HG03432 (cell line): ENCODE data around the gene IDH3A.
A peak's percentile ranks its signal among the peaks of the same experiment; 100 is the strongest.

Experiments
- ATAC-seq: cut with Tn5 transposase; IDR thresholded peaks from one replicate; pipeline ENCODE4 v1.9.1; 2021; ENCODE audit warnings: mild to moderate bottlenecking, moderate library complexity; ENCODE audit not compliant: unreplicated experiment

The IDH3A gene

DNA sequence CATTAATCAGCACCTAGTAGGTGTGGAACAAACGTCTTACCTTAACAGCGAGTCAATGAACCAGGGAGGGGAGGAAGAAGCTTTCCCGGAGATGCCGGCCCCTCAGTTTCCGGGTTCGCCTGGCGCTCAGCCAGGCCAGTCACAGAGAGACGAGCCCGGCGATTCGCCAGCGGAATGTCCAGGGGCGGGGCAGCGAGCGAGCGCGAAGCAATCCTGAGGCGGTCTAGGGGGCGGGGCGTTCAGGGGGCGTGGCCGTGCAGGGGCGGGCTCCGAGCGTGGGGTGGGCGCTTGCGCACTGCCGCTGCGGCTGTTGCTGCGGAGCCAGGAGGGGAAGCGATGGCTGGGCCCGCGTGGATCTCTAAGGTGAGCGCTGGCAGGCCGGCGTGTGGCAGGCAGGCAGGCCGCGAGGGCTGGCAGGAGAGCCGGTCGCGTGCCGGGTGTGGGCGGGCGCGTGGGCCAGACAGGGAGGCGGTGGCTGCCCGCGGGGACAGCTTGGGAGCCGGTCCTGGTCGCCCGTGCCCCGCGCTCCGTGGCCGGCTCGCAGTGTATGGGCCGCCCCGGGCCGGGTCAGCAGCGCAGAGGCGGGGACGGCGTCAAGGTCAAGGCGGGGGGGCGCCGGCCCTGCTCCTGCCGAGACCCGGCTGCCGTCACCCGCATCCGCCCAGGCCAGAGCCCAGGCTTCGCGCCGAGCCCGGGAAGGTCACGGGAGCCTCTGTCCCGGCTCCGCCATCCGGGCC, at the start of gene IDH3A:
Gene IDH3A (plus strand): TSS at position 295 of the 737 bp plus-strand sequence. CDS start 42 bp downstream, at position 337.
- peak; percentile 82 for ATAC-seq

DNA sequence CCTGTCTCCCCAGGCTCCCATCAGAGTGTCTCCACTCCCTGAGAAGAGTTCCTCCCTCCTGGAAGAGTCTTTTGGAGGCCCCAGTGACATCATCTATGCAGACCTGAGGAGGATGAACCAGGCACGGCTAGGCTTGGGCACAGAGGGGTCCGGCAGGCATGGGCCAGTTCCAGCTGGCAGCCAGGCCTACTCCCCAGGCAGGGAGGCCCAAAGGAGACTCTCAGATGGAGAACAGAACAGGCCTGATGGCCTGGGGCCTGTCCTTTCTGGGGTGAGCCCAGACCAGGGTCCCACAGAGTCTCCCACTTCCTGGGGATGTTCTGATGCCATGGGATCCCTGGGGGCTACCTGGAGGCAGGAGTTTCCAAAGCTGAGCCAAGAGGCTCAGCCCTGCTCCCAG, 48.3 kb upstream of the IDH3A start:
- ATAC-seq: no peak

DNA sequence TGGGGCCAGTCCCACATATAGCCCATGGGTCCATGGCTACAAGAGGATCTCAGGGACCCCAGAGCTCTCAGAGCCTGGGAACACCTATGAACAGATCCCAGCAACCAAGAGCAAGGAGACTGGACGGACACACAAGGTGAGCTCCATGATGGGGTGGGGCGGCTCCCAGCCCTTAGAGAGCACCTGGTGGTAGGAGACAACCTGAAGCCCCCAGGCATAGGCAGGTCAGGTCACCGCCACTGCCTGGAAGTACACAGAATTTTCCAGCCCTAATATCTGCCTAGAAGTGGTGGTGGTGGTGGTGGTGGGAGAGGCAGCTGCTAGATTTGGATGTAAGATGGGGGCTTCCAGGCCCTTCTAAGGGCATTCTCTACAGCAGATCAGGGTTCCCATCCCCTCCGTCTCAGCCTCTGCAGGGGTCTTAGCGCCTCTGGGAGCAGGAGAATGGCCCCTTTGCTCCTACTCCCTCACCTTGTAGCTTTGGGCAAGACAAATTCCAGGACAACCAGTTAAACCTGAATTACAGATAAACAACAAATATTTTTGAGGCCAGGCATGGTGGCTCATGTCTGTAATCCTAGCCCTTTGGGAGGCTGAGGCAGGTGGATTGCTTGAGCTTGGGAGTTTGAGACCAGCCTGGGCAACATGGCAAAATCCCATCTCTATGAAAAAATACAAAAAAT, 47.6 kb upstream of the IDH3A start:
- ATAC-seq: no peak

DNA sequence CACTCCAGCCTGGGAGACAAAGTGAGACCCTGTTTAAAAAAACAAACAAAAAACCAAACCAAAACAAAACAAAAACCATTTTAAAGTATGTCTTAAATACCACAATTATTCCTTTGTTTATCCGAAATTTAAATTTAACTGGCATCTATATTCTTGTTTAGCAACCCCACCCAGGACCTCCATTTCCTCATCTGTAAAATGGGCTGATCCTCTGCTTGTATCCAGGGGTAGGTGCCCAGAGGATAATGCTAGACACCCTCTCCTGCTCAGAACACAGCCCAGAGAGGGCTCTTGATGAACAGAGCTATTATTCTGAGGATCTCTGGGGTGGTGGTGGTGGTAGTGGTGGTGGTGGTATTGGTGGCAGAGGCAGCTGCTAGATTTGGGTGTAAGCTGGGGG, 47.0 kb upstream of the IDH3A start:
- ATAC-seq: no peak

DNA sequence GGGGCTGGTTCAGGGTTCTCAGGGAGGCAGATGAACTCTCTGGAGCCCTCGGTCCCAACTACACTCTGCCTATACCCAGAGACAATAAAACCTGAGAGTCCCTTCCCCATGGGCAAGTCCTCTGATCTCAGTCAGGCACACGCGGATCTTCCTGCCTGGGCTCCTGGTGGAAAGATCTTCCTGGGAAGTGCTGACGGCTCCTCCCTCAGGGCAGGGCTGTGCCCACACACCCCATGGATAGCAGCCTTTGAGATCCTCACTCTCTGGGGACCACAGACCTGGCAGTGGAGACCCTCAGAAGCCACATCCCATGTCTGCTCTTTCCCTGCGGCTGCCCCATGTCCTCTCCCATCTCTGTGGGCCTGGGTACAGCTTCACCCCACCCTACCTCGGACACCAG, 46.4 kb upstream of the IDH3A start:
- ATAC-seq: no peak

DNA sequence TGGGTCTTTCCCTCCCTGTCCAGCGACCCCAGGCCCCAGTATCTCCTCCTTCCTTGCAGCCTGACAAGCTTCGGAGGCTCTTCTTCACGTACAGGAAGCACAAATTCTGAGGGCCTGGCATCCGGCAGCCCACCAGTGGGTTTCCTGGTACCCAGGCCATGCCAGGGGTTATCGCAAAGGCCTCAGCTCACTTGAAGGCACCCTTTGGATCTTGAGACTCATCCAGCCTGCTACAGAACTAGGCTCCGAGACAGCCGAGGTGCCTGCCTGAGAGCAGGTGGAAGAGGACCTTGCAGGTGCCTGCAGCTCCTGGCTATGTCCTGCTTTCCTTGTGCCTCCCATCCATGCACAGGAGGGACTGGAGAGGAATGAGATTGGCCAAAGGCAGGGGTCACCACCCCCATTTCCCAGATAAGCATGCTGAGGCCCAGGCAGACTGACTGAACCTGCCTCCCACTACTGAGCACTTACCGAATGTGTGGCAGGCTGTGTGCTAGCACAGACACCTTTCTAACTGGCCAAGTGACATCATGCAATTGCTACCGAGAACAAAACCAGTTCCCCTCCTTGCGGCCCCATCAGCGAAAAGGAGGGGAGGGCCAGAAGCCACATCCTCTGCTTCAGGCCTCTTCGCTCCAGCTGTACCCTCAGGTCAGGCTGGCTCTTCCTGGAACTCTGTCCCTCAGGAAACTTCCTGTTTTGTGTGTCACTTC, 45.6 kb upstream of the IDH3A start:
- peak; percentile 65 for ATAC-seq

DNA sequence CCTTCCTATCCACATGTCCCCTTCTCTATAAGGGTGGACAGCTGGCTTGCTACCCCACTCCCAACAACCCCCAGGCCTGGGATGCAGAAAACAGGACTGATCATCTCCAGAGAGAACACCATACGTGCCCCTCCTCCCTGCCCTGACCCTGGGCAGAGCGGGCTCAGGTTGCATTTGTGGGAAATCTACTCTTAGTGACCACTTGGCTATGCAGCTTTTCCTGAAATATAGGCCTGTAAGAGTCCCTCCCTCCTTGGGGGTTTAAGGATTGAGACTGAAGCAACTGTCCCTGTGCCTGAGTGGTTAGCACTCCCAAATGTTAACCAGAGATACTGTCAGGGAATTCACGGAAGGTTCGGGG, 45.1 kb upstream of the IDH3A start:
- peak; percentile 5 for ATAC-seq

DNA sequence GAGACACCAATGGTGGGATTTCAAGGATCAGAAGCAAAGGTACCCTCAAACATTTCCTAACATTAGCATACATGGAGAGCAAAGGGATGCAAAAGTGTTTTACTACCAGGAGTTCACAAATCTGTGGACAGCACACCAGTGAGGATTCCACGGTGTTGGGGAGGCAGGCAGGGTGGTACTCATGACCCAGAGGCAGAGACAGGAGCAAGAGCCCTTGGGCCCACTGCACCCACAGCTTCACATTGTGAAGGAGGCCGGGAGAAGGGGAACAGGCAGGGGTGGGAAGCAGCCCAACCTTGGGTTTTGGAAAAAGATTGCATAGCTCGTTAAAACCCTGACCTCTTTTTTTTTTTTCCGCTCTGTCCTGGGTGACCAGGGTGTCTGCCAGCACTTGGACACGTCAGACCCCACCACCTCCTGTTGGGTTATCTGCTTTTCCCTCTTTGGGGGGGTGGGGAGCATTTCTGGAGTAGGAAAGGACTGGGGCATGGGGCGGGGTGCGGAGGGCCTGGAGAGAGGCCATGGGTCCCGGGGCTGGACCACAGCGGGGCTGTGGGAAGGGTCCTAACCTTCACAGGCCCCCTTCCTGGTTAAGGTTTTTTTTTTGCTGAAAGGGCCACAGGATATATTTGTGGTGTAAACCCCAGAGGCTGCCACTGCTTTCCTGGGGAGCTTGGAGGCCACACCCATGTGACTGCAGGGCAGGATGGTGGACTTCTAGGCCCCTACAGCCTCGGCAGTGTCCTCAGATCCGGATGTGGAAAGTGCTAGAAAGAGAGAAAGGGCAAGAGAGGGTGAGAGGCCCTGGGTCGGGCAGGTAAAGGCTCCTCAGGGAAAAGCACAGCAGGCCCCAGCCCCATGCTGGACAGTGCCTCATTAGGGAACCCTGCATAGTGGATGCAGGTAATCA, 44.3 kb upstream of the IDH3A start:
- ATAC-seq: no peak

DNA sequence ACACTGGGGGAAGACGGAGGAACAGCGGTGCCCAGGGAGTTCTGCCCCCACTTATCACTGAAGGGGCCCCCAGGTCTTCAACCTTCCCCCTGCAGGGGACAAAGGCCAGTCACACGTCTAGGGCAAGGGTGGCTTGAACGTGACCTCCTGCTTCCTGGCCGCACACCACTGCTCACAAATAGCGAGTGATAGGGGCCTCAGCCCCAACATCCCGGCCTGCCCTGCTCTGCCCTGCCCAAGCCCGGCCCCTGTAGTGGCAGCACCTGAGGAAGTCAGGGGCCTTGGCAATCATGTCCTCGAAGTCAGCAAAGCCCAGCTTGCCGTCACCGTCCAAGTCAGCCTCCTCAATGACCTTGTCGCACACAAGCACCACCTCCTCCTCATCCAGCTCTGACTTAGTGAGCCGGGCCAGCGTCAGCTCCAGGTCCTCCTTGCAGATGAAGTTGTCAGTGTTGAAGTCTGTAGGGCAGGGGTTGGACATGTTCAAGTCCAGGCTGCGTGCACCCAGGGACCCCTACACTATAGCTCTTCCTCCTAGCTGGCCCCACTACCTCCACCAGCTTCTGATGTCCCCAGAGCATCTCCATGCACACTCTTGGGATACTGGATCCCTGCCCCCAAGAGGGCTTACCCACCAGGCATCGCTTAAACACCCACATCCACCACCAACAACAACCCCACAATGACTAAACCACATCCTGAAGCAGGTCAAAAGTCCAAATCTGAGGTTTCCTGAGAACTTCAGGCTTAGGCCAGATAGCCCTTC, 43.5 kb upstream of the IDH3A start:
- no peak for ATAC-seq

DNA sequence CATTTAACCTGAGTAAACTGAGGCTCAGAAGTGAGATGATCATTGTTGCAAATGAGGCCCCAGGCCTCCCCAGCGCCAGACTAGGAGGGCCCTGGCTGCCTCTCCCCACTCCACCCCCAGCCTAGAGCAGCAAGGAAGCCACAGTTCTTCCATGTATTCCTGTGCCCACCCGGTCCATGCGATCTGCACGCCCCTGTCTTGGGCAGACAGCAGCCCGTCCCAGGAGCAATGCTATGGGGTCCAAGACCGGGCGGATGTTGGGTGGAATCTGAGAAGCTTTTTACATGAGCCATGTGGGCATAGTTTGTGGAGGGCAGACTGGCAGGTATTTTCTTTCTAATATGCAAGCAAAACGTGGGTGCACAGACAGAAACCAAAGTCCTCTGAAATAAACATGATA, 41.7 kb upstream of the IDH3A start:
- ATAC-seq: no peak

DNA sequence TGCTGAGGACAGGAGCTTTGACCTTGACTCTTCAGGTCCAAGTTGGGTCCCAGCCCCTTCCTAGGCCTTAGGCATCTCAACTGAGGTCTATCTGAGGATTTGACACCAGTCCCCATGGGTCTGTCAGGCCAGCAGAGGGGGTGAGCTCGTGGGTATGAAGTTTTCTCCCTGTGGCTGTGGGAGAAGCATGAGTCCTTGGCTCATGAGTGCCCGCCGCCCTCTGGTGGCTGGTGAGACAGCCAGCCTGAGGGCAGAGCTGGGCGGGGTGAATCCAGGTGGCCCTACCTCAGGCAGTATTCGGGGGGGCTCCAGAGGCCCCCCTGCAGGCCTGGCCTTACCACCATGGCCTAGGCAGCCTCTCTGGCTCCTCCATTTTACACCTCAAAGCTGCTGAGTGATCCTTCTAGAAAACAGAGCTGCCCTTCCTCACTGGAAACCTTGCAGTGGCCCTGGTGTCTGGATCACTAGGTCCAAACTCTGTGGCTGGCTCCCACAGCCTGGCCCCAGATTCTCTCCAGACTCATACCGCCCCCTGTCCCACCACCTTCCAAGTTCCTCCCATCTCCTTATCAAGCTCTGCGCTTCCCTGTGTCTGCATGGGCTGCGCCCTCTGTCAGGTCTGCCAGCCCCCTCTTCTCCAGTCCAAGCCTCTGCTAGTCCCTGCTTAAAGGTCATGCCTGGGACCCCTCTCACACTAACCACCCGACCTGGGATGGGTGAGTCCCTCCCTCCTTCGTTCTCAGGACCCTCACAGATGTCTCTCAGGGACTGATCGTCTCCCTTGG, 40.7 kb upstream of the IDH3A start:
- peak; percentile 49 for ATAC-seq

DNA sequence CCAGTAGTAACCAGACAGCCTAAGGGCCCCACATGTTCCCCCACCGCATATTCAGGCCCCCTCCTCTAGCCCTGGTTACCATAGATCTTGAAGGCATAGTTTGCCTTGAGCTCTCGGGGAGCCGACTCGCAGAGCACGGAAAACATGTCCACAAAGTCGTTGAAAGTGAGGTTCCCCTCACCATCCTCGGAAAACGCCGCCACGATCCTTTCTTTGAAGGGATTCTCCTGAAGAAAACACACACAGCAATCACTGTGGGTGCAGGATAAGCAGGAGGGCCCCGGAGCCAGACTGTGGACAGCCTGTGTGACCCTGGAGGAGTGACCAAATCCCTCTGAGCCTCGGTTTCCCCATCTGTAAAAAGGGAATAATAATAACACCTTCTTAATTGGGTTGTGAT, 40.0 kb upstream of the IDH3A start:
- no peak for ATAC-seq

DNA sequence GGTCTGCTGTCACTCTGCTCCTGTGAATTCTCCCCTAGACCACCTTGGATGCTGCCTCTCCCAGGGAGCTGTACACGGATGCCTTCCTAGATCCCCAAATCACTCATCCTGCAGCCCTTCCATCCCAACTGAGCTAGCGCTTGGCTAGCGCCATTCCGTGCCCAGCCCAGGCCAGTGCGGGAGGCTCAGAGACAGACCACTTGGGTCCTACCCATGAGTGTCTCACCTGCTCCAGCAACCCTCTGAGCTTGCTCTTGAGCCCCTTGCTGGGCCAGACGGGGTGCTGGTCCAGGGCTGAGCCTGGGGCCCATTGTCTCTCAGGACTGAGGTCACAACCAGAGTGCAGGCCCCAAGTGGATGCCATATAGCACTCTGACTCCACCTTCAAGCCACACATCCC, 39.1 kb upstream of the IDH3A start:
- ATAC-seq: no peak

DNA sequence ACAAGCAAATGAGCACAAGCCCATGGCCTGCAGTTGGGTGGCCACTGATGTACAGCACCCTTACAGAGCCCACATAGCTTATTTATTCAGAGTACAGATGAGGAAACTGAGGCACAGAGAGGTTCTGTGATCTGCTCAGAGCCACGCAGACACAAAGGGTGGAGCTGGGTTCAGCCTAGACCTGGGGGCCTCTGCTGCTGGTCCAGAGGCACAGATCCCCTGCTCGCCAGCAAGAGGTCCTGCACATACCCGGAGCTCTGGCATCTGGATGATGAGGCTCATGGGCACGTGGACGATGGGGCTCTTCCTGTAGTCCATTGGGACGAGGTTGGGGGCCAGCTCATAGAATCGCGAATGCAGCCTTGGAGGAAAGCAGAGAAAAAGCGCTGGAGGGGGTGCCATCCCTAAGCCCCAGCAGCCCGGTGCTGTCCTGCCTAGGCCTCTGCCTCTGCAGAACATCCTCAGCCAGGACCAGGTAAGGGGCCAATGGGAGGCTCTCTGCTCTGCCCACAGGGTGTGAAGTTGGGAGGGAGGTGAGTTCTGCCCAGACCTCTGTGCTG, 38.2 kb upstream of the IDH3A start:
- ATAC-seq: no peak

DNA sequence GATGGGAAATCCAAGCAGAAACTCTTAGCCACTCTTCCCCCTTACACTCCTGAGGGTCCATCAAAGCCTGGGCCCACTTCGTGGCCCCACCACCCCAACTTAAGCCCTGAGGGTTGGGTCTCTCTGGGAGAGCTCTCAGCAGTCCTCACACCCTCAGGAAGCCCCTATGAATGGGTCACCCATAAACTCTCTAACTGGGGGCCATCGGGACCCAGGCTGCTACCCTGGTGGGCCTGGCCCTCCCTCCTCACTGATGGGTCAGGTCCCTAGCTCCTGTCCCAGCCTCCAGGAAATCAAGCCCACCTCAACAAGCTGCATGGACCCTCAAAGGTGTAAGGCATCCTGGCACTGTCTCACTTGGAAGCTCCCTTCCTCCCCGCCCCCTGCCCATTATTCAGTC, 37.4 kb upstream of the IDH3A start:
- ATAC-seq: no peak

DNA sequence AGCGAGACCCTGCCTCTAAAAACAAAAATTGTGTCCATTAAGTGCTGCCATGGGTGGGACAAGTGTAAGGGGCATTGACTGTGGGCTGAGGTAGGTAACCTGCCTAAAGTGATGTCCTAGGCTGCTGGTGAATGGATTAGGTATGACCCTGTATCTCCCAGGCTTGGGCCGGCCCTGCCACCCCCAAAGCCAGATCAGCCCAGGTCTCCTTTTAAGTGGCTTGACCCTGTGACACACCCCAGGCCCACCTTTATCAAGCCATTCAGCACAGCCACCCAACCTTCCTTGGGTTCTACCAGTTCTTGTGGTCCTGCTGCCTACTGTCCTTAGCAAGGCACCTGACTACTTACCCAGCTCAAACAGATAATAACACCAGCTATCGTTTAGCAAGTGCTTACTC, 36.6 kb upstream of the IDH3A start:
- no peak for ATAC-seq

DNA sequence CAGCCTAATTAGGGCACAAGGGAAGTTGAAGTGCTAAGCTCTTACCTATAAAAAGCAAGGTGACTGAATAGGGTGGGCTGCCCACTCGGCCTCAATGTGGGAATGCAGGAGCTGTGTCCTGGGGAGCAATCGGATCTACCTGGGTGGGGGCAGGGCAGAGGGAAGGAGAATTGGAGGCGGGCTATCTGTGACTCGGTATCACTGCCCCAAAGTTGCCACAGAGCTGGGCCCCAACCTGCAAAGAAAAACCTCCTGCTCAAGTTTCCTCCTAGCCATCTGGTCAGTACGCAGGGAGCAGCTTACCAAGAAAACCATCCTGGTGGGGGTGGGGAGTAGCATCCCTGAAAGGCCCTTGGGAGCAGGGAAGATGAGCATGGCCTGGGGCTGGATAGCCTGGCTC, 28.6 kb upstream of the IDH3A start:
- no peak for ATAC-seq

DNA sequence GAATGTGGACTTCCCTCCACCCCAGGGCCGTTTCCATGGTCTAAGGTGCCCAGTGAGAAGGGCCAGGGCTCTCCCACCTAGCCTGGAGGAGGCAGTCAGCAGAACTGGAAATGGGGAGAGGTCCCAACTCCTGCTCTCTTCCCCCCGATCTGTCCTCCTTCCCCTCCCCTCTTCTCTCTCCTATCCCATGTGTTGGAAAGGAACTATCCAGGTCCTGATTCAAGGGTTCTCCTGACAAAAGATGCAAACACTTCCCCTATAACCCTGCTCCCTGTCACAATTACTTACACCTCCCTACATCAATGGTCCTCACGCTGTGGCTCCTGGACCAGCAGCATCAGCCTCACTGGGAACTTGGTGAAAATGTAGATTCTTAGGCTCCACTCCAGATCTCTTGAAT, 23.9 kb upstream of the IDH3A start:
- no peak for ATAC-seq

DNA sequence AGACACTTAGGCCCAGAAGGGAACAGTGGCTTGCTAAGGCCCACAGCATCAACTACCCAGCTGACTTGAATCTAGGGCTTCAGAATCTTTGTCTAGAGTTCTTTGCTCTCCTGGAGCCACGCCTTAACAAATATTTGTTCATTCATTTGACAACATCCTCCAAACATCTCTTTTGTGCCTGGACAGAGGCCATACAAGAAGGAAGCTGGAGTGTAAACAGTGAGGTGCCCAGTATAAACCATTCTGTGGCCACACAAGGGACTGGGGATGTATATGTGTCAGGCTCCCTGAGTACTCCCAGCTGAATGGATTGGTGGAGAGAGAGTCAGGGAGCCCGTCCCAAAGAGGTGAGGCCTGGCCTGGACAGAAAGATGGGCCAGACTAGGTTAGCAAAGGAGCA, 21.3 kb upstream of the IDH3A start:
- no peak for ATAC-seq
